OCI-LY3 (cell line): ENCODE measurements around the gene TMEM187.

Experiments used
- H2AFZ ChIP-seq: fragments of 200-600, 300-600 bp; shearing (Covaris generic); 2 replicates; pipeline ENCODE4 v1.6.0; 2014; ENCODE audit warnings: antibody characterized with exemption, low read depth, low read length
- H3K27ac ChIP-seq: fragments of 200-600, 300-600 bp; sonication (generic); 2 replicates; pipeline ENCODE4 v1.5.1; 2014; ENCODE audit warnings: mild to moderate bottlenecking, low read length, moderate library complexity, mixed read lengths
- H3K27me3 ChIP-seq: fragments of 200-600, 300-600 bp; sonication (generic); 2 replicates; pipeline ENCODE4 v1.6.1; 2014; ENCODE audit warnings: low read depth, low read length, mixed read lengths
- H3K36me3 ChIP-seq: fragments of 200-600, 300-600 bp; sonication (generic); replicated peaks from 2 replicates; pipeline ENCODE3; 2014; ENCODE audit warnings: low read depth, low read length, mixed read lengths
- H3K4me1 ChIP-seq: fragments of 300-600, 200-600 bp; sonication (generic); 2 replicates; pipeline ENCODE4 v1.6.1; 2014; ENCODE audit warnings: low read length, mixed read lengths
- H3K4me2 ChIP-seq: fragments of 200-600, 300-600 bp; sonication (generic); 2 replicates; pipeline ENCODE4 v1.6.1; 2014; ENCODE audit warnings: low read length, mixed read lengths
- H3K4me3 ChIP-seq: fragments of 300-600, 200-600 bp; sonication (generic); 2 replicates; pipeline ENCODE4 v1.5.1; 2014; ENCODE audit warnings: antibody characterized with exemption, mild to moderate bottlenecking, low read length, moderate library complexity
- H3K79me2 ChIP-seq: fragments of 300-600, 200-600 bp; shearing (Covaris generic); 2 replicates; pipeline ENCODE4 v1.6.1; 2014; ENCODE audit warnings: mild to moderate bottlenecking, low read length, mixed read lengths
- H3K9ac ChIP-seq: fragments of 300-600, 200-600 bp; shearing (Covaris generic); 2 replicates; pipeline ENCODE4 v1.6.0; 2014; ENCODE audit warnings: mild to moderate bottlenecking, low read length, moderate library complexity
- H3K9me3 ChIP-seq: fragments of 200-600, 300-600 bp; shearing (Covaris generic); 2 replicates; pipeline ENCODE4 v1.6.1; 2014; ENCODE audit warnings: low read length, mixed read lengths; ENCODE audit not compliant: insufficient read depth
- H4K20me1 ChIP-seq: fragments of 200-600, 300-600 bp; sonication (generic); 2 replicates; pipeline ENCODE4 v1.6.1; 2016; ENCODE audit warnings: low read length, mixed read lengths; ENCODE audit not compliant: insufficient read depth
- CTCF ChIP-seq: fragments of 200-600, 300-600 bp; sonication (generic); IDR thresholded peaks from 2 replicates; pipeline ENCODE4 v1.5.1; 2014; ENCODE audit warnings: antibody characterized with exemption, low read length, low read depth
- EZH2phosphoT487 ChIP-seq: fragments of 200-600 bp; shearing (Covaris generic); IDR thresholded peaks from 2 replicates; pipeline ENCODE4 v1.6.1; 2018; ENCODE audit warnings: antibody characterized with exemption, mixed run types, low read depth

TMEM187 gene

GRCh38 chrX:153935326-153935851, 37.2 kb upstream of the TMEM187 start:
- Histone ChIP-seq H3K9me3 (no peaks in the 10 kb centered on the region), H3K27ac (peak overlapping the region; percentile 30; the same call in 1 of the 2 replicates), H3K4me1 (peaks cover 4% of the 10 kb centered on the region), H3K4me3 (peak overlapping the region; percentile 91), H3K79me2 (peaks cover 37% of the 10 kb centered on the region), H4K20me1 (no peaks in the 10 kb centered on the region), H3K36me3 (peaks cover 3% of the 10 kb centered on the region), H3K27me3 (no peaks in the 10 kb centered on the region), H2AFZ (peak overlapping the region; percentile 65), H3K4me2 (peak overlapping the region; percentile 99), H3K9ac (peak overlapping the region; percentile 64)
- TF ChIP-seq CTCF = no peak
- TF ChIP-seq EZH2phosphoT487 = no peak

GRCh38 chrX:153937056-153937455, 35.5 kb upstream of the TMEM187 start:
- H3K9me3 ChIP-seq = no peaks in the 10 kb centered on the region
- no peak overlapping the region for H2AFZ ChIP-seq
- peaks cover 30% of the 10 kb centered on the region for H3K79me2 ChIP-seq
- peaks cover 2% of the 10 kb centered on the region for H3K36me3 ChIP-seq
- TF ChIP-seq EZH2phosphoT487 (no peak), CTCF (no peak)
- no peaks in the 10 kb centered on the region for H3K27me3 ChIP-seq
- no peaks in the 10 kb centered on the region for H4K20me1 ChIP-seq
- H3K27ac ChIP-seq = no peak overlapping the region
- H3K9ac ChIP-seq = no peak overlapping the region
- no peak overlapping the region for H3K4me3 ChIP-seq
- no peak overlapping the region for H3K4me2 ChIP-seq
- peaks cover 4% of the 10 kb centered on the region for H3K4me1 ChIP-seq

GRCh38 chrX:153938226-153938786, 34.2 kb upstream of the TMEM187 start:
- no peak overlapping the region for H3K4me2 ChIP-seq
- no peaks in the 10 kb centered on the region for H3K36me3 ChIP-seq
- H3K27ac ChIP-seq = no peak overlapping the region
- peaks cover 4% of the 10 kb centered on the region for H3K4me1 ChIP-seq
- H3K9me3 ChIP-seq = no peaks in the 10 kb centered on the region
- no peak overlapping the region for H3K9ac ChIP-seq
- no peaks in the 10 kb centered on the region for H3K27me3 ChIP-seq
- peaks cover 19% of the 10 kb centered on the region for H3K79me2 ChIP-seq
- no peak for TF ChIP-seq EZH2phosphoT487
- TF ChIP-seq CTCF = no peak
- no peak overlapping the region for H3K4me3 ChIP-seq
- no peaks in the 10 kb centered on the region for H4K20me1 ChIP-seq
- H2AFZ ChIP-seq = no peak overlapping the region

GRCh38 chrX:153939573-153939972, 33.0 kb upstream of the TMEM187 start:
- Histone ChIP-seq H3K27ac (no peak overlapping the region), H3K4me2 (no peak overlapping the region), H2AFZ (no peak overlapping the region), H3K9ac (no peak overlapping the region), H3K79me2 (peaks cover 6% of the 10 kb centered on the region), H3K4me3 (no peak overlapping the region), H3K27me3 (no peaks in the 10 kb centered on the region), H3K36me3 (no peaks in the 10 kb centered on the region), H4K20me1 (no peaks in the 10 kb centered on the region), H3K9me3 (no peaks in the 10 kb centered on the region), H3K4me1 (no peaks in the 10 kb centered on the region)
- TF ChIP-seq CTCF = no peak
- TF ChIP-seq EZH2phosphoT487 = no peak
